KMS-11 (cell line): Measurements from ENCODE around the gene VCAN.

Source experiments
- H2AFZ ChIP-seq: fragments of 200-600 bp; sonication (generic); 2 replicates; pipeline ENCODE4 v1.6.1; 2016; ENCODE audit warnings: antibody characterized with exemption, mixed run types, low read depth
- H3K27ac ChIP-seq: fragments of 200-600 bp; sonication (generic); 2 replicates; pipeline ENCODE4 v1.6.1; 2016; ENCODE audit warnings: mild to moderate bottlenecking, mixed run types
- H3K27me3 ChIP-seq: fragments of 200-600 bp; sonication (generic); 2 replicates; pipeline ENCODE4 v1.6.1; 2017; ENCODE audit warnings: mild to moderate bottlenecking, low read depth, mixed run types, moderate library complexity; ENCODE audit not compliant: insufficient read depth
- H3K36me3 ChIP-seq: fragments of 200-600 bp; sonication (generic); 2 replicates; pipeline ENCODE4 v1.6.1; 2017; ENCODE audit warnings: mild to moderate bottlenecking, mixed run types; ENCODE audit not compliant: insufficient read depth
- H3K4me1 ChIP-seq: fragments of 200-600 bp; sonication (generic); 2 replicates; pipeline ENCODE4 v1.6.1; 2016; ENCODE audit warnings: mild to moderate bottlenecking, low read depth, mixed run types; ENCODE audit not compliant: poor library complexity, severe bottlenecking
- H3K4me2 ChIP-seq: fragments of 200-600 bp; sonication (generic); 2 replicates; pipeline ENCODE4 v1.7.0; 2016; ENCODE audit warnings: mild to moderate bottlenecking, mixed run types
- H3K4me3 ChIP-seq: fragments of 200-600 bp; sonication (generic); IDR thresholded peaks from 2 replicates; pipeline ENCODE4 v1.6.1; 2017; ENCODE audit warnings: low read depth, low read length, mixed read lengths; ENCODE audit not compliant: insufficient read depth
- H3K79me2 ChIP-seq: fragments of 200-600 bp; sonication (generic); 2 replicates; pipeline ENCODE4 v1.6.1; 2016; ENCODE audit warnings: low read depth, mixed run types; ENCODE audit not compliant: insufficient read depth
- H3K9ac ChIP-seq: fragments of 200-600 bp; sonication (generic); 2 replicates; pipeline ENCODE4 v1.6.1; 2016; ENCODE audit warnings: mild to moderate bottlenecking, mixed run types
- H4K20me1 ChIP-seq: fragments of 200-600 bp; sonication (generic); 2 replicates; pipeline ENCODE4 v1.6.1; 2016; ENCODE audit warnings: mild to moderate bottlenecking, mixed run types; ENCODE audit not compliant: insufficient read depth
- TF ChIP-seq, protein P1 (sequence below): fragments of 200-600 bp; sonication (generic); conservative IDR thresholded peaks from 2 replicates; pipeline ENCODE4 v1.6.1; 2017; ENCODE audit warnings: low read depth, mild to moderate bottlenecking, antibody characterized with exemption, low read length, moderate library complexity, mixed read lengths

VCAN gene

DNA sequence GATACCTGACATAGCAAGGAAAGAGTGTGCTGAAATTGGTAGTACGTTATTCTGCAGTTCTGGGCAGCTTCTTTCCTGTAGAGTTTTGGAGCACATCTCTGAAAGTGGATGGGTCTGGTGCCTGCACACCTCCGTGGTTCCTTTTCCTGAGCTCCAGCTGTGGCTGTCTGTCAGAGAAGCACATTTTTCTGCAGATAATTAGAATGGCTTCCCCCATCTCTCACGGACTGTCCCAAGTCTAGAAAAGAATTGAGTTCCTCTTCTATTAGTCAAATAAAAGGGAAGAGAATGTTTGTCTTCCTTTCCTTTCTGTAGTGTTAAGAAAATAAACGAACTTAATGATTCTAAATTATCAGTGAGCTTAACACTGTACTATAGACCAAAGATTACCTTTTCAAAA lies 55.7 kb downstream of the VCAN start:
- Histone ChIP-seq H2AFZ (no peak overlapping the region), H3K9ac (no peak overlapping the region), H3K27me3 (no peaks in the 10 kb centered on the region), H3K79me2 (no peaks in the 10 kb centered on the region), H3K4me3 (no peak overlapping the region), H4K20me1 (no peaks in the 10 kb centered on the region), H3K4me1 (no peaks in the 10 kb centered on the region), H3K36me3 (no peaks in the 10 kb centered on the region), H3K27ac (no peak overlapping the region), H3K4me2 (no peak overlapping the region)
- TF ChIP-seq, protein P1, sequence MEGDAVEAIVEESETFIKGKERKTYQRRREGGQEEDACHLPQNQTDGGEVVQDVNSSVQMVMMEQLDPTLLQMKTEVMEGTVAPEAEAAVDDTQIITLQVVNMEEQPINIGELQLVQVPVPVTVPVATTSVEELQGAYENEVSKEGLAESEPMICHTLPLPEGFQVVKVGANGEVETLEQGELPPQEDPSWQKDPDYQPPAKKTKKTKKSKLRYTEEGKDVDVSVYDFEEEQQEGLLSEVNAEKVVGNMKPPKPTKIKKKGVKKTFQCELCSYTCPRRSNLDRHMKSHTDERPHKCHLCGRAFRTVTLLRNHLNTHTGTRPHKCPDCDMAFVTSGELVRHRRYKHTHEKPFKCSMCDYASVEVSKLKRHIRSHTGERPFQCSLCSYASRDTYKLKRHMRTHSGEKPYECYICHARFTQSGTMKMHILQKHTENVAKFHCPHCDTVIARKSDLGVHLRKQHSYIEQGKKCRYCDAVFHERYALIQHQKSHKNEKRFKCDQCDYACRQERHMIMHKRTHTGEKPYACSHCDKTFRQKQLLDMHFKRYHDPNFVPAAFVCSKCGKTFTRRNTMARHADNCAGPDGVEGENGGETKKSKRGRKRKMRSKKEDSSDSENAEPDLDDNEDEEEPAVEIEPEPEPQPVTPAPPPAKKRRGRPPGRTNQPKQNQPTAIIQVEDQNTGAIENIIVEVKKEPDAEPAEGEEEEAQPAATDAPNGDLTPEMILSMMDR: no peak

DNA sequence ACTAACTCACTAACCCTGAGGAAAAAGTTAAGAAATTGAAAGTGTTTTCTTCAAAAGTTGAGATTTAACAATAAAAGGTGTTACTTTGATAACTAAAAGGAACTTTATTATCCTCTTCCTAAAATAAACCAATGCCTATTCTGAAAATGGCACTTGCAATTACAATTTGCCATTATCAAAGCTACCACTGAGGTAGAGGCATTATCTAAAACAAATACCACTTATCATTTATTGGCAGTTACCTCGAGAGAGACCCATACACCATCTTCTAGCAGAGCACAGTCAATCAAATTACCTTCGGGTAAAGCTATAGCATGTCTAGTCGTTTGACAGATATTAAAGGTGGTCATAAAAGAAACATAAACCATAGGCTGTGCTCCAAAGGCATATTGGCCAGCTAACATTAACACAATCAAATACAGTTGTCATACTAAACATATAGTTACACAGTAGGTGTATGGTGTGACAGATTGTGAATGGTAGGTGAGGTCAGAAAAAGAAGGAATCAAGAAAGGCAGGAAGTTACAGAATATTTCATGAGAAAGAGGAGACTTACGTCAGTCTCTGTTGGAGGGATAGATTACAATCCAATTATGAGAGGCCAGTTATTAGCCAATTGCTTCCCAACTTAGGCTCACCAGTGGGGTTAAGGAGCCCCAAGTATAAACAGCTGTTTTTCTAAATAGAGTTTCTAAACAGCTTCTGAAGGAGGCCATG lies 56.3 kb downstream of the VCAN start:
- H3K36me3 ChIP-seq: no peaks in the 10 kb centered on the region
- TF ChIP-seq, protein P1: no peak
- H3K4me3 ChIP-seq: no peak overlapping the region
- H4K20me1 ChIP-seq: no peaks in the 10 kb centered on the region
- H3K79me2 ChIP-seq: no peaks in the 10 kb centered on the region
- no peak overlapping the region for H3K9ac ChIP-seq
- H2AFZ ChIP-seq: no peak overlapping the region
- H3K4me1 ChIP-seq: no peaks in the 10 kb centered on the region
- no peak overlapping the region for H3K4me2 ChIP-seq
- no peaks in the 10 kb centered on the region for H3K27me3 ChIP-seq
- H3K27ac ChIP-seq: no peak overlapping the region

DNA sequence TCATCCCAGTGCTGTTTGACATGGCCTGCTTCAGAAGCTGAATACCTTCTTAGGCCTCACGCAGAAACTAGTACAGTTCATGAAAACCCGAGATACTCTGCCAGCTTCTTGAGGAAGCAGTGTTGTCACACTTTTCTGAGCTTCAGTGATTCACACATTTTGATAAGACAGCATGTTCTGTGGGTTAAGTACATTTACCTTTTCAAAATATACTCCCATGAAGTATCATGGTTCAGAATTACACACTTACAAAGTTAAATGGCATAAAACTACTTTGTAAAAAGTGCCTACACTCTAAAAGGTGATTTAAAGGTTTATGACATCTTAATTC lies 56.9 kb downstream of the VCAN start:
- H3K4me1 ChIP-seq: no peaks in the 10 kb centered on the region
- H3K79me2 ChIP-seq: no peaks in the 10 kb centered on the region
- no peak overlapping the region for H2AFZ ChIP-seq
- H3K27me3 ChIP-seq: no peaks in the 10 kb centered on the region
- H3K27ac ChIP-seq: no peak overlapping the region
- H4K20me1 ChIP-seq: no peaks in the 10 kb centered on the region
- no peak overlapping the region for H3K9ac ChIP-seq
- TF ChIP-seq, protein P1: no peak
- H3K36me3 ChIP-seq: no peaks in the 10 kb centered on the region
- no peak overlapping the region for H3K4me3 ChIP-seq
- no peak overlapping the region for H3K4me2 ChIP-seq

DNA sequence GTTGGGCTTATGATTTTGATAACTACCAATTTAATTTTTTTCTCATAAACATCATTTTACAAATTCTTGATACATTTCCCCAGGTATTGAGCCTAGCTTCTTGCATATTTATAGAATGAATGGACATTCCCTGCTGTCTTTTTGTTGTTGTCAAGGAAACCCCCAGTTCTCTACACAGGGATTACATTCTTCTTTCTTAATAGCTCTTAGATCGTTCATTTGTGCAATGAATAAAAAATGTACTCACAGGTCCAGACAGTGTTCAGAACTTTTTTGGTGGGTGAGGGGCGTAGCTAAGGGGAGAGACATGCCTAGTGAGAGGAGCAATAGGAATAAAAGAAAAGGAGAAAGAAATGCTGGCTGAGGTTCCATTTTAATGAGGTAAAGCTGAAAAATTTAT lies 58.6 kb downstream of the VCAN start:
- Histone ChIP-seq H3K36me3 (no peaks in the 10 kb centered on the region), H4K20me1 (no peaks in the 10 kb centered on the region), H3K79me2 (no peaks in the 10 kb centered on the region), H3K4me1 (no peaks in the 10 kb centered on the region), H2AFZ (no peak overlapping the region), H3K4me3 (no peak overlapping the region), H3K27me3 (no peaks in the 10 kb centered on the region), H3K4me2 (no peak overlapping the region), H3K27ac (no peak overlapping the region), H3K9ac (no peak overlapping the region)
- TF ChIP-seq, protein P1: no peak
